ENCODE results near the gene RASA4.
"Not testable (repeated sequence)": the region's sequence is repeated elsewhere in the genome, so short reads cannot be mapped to it uniquely, and the experiment has no call there.

The RASA4 gene

DNA sequence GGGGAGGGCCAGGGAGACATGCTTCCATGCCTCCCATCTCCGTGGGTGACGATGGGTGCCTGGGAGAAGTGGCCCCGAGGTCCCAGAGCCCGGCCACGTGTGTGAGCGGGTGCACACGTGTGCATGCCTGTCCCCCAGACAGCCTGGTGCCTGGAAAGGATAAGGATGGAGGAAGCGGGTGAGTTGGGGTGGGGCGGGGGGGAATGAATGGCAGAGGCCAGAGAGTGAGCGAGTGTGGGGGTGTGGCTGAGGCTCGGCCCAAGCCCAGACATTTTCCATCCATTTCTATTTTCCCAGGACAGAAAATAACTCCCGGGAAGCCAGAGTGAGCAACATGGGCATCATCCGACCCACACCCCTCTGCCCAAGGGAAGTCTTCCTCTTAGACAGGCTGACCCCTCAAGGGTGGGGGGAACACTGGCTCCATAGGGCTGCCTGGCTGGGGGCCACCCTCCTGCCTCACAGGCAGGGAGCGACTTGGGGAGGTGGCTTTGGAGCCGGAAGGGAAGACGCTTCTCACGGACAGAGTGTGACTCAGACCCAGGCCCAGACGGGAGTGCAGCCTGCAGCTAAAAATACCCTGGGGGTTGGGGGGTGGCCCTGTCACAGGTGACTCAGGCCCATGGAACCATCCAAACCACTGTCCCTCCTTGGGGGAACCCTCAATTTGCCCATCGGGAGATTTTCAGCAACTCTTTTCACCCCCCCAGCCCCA is 12.0 kb downstream of the RASA4 start:
- DNase-seq: not testable (repeated sequence)

DNA sequence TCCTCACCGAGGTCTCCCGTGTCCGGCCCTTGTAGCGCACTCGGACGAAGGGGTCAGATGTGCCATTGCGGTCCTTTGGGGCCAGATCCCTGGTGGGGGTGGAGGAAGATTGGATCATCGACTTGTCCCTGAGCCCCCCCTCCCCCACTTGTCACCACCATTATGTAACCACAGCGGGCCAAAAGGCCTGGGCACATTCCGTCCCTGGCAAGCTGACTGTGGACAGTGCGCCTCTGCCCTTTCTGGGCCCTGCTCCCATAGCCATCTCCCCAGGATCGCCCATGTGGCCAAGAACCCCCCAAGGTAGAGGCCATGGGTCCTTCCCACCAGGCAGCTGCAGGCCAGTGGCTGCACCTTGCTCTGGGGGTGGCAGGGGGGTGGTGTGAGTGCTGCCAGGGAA is 14.2 kb downstream of the RASA4 start:
- DNase-seq: not testable (repeated sequence)

DNA sequence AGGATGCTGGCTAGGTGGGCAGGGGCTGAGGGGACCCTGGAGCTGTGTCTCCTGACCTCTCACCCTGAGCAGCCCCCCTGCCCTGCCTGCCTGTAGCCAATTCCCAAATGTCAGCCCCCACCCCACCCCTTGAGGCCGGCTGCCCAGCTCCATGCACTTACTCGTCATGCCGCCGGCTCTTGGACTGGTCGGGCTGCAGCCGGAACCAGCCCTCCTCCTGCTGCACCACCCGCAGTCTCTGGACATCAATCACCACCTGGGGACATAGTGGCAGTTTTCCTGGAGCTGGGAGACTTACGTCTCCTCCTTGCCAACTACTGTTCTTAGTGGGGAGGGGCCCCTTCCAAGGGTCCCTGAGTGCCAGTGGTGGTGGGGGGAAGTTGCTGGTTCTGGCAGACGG is 16.9 kb downstream of the RASA4 start:
- not testable (repeated sequence) for DNase-seq

DNA sequence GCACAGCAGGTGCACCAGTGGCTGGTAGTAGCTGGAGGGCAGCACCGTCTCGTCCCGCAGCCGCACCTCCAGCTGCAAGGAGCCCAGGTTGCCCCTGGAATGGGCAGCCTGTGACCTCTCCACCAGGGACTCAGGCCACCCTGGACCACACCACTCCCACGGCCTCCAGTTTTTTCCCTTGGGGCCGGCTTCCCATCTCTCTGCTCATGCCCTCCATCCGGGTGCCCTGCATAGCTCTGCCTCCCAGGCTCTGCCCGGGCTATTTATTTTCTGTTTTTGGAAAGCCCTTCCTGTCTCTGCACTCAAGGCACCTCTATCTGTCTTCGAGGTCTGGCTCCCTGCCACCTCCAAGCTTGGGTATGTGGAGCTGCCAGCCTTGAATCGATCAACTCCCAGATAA is 20.5 kb downstream of the RASA4 start:
- DNase-seq: not testable (repeated sequence)

DNA sequence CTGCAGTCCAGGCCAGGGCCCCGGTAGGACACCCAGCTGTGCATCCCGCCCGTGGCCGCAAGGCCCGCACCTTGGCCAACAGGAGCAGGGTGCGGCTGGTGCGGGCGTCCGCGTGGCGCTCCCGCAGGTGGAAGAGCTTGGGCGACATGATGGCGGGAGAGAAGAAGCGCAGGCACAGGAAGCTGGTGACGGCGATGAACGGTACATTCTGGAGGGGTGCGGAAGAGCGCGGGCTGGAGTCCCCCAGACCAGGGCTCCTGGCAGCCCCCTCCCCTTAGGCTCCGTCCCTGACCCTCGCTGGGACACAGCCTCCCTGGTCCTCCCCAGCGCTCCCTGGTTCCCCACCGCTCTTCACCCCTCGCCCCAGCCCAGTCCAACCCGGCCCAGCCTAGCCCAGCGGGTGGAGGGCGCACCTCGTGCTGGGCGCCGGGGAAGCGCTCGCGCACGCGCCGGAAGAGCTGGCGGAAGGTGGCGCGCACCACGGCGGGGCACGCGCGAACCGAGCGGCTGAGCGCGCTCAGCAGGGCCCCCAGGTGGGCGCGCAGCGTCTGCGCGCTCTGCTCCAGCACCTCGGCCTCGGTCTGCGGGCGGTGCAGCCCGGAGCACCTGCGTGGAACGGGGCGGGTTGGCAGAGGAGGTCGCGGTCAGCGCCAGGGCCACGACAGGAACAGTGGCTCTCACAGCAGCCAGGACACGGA is 22.8 kb downstream of the RASA4 start:
- DNase-seq: not testable (repeated sequence)

DNA sequence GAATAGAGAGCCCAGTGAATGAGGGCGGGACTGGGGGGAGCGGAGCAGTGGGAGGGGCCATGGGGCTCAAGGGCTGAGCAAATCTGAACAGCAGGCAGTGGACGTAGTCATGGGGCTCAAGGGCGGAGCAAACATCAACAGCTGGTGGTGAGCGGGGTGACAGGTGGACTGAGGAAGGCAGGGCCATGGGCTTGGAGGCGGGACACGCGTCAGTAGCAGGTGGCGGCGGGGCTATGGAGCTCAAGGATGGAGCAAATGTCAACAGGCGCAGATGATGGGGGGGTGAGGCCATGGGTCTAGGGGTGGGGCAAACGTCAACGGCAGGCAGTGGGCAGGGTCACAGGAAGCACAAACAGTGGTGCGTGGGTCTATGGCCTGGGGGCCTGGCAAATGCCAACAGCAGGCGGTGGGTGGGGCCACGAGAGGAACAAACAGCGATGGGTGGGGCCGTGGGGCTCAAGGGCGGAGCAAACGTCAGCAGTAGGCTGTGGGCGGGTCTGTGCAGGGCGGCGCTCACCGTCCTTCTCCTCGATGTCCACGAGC is 24.0 kb downstream of the RASA4 start:
- not testable (repeated sequence) for DNase-seq

DNA sequence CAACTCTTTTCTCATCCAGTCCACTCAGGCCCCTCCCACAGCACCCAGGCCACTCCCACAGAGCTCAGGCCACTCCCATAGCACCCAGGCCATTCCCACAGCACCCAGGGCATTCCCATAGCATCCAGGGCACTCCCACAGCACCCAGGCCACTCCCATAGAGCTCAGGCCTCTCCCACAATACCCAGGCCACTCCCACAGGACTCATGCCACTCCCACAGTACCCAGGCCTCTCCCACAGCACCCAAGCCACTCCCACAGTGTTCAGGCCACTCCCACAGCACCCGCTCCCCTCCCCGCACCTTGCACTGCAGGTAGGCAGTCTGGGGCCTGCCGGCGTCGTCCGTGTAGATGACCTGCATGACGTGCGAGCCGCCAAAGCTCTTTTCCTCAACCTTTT is 26.7 kb downstream of the RASA4 start:
- not testable (repeated sequence) for DNase-seq

DNA sequence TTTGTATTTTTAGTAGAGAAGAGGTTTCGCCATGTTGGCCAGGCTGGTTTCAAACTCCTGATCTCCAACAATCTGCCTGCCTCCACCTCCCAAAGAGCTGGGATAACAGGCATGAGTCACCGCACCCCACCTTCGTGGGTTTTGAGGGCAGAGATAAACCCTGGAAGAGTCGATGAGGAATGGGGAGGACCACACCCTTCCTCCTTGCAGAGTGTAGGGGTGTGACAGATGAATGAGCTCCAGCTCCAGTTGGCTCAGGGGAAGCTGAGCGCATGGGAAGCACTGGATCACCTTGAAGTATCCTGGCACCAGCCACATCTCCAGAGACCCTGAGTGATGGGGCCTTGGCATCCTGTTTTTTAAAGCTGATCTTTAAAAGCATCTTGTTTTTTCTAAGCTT is 33.1 kb downstream of the RASA4 start:
- not testable (repeated sequence) for DNase-seq

DNA sequence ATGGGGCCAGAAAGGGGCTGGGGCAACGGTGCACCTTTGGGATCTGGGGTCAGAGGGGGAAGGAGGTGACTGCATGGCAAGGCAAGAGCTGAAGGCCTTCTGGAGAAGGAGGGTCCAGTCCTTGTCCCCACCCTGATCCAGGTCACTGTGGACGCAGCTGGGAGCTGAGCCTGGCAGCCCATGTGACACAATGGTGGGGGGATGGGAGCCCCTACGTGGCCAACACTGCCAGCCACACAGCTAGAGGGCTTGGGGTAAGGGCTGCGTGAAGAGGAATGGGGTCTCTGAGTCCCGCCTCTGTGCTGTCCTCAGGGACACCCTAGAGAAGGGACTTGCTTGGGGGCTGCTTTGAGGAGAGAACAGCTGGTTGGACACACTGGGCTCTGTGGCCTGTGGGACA is 34.8 kb downstream of the RASA4 start:
- DNase-seq: not testable (repeated sequence)

DNA sequence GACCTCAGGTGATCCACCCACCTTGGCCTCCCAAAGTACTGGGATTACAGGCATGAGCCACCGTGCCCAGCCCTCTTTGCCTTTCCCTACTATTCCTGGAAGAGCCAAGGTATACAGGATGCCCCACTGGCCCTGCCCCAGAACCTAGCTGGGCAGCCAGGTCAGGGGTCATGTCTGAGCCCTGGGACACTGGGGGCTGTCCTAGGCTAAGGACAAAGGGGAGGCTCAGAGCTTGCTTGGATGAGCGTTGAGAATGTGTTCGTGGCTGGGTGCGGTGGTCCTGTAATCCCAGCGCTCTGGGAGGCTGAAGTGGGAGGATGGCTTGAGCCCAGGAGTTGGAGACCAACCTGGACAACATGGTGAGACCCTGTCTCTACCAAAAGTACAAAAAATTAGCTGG is 38.1 kb downstream of the RASA4 start:
- DNase-seq: not testable (repeated sequence)

DNA sequence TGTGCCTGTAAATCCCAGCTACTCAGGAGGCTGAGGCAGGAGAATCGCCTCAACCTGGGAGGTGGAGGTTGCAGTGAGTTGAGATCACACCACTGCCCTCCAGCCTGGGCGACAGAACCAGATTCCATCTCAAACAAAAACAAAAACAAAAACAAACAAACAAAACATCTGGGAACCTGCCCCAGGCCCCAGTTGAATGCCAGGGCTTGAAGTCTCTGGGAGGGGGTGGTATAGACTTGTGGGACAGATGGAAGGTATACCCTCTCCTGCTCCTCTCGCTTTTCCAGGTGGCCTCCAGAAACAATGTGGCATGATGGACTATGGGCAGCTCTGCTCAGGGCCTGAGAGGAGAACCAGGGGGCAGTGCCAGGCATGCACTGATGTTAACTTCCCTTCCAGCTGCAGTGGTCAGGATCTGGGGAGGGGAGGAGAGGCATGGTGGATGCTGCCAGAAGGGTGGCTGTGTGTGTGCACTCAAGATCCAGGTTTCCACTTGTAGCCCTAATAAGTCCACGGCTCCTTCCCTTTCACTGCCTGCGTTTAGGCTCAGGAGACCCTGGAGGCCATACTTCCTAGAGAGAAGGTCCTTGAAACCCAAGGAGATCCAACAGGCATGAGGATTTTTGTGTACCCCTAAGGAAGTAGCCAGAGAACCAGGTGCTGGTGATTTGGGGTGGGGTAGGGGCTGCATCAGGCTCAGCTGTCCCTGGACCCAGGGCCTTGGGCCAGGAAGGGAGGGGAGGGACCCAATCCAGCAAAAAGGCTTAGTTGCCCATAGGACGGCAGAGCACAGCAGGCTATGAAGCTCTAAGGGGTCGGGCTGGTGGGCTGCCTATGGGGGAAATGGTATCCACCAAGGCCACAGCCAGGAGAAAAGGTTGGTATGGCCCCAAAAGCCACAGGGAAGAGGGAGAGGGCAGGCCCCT is 39.0 kb downstream of the RASA4 start:
- not testable (repeated sequence) for DNase-seq

DNA sequence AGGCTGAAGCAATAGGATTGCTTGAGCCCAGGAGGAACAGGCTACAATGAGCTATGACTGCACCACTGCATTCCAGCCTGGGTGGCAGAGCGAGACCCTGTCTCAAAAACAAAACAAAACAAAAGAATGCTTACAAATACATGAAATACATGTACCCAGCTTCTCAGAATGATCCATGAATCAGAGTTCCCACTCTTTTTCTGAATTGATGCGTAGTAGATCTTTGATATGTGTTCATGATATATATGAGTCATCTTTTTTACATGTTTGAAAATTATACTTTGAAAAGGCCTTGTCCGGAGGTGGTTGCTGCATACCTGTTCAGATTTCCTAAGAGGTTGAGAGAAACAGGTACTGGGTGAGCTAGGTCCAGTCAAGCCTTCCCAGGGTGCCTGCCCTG is 40.2 kb downstream of the RASA4 start:
- DNase-seq: not testable (repeated sequence)

DNA sequence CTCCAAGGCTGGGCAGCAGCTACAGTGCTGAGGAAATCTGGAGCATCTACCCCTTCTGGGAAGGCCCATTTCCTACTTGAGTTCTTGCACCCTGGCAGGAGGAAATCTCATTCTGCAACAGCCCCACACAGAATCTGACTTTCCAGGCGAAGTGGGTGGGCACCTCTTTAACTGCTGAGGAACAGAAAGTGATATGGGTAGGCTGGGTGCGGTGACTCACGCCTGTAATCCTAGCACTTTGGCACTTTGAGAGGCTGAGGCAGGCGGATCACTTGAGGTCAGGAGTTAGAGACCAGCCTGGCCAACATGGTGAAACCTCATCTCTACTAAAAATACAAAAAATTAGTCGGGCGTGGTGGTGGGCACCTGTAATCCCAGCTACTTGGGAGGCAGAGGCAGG is 41.9 kb downstream of the RASA4 start:
- not testable (repeated sequence) for DNase-seq

DNA sequence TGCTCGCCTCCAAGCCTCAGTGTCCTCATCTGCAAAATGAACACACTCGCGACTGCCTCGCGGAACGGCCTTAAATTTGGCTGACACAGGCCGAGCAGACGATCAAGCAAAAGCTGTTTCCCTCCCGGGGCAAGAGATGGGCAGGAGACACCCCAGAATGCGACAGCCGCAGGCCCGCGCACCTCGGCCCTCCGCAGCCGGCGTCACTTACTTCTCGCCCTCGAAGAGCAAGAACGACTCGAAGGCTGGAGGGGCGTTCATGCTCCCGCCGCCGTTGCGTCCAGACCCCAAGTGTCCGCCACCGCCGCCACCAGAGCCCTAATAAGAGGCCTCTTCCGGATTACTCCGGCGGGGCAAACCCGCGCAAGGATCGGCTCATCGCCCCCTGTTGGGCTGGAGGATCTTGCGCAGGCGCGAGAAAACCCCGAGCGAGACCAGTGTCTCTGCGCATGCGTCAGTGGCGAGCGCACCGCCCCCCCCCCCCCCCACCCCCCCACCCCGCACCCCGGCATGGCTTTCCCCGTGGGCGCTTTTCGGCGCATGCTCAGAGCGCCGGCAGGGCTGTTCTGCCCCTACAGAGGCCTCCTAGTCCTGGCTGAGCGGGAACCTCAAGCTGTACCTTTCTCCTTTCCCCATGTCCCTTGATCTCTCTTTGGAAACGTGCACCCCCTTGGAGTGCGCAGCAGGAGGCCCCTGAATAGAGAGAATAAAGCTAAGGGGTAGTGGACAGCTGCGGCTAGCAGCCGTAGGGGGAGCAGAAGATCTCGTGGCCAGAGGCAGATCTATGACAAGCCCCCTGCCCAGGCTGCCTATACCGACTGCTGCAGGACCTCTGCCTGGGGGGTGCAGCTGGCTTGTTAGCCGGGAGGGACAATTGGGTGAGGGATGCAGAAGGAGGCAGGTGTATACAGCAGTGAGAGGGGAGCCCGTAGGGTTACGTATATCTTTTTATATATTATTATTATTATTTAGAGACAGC is 44.0 kb downstream of the RASA4 start, which contains the start of gene POLR2J3:
Gene POLR2J3 (minus strand): TSS at position 323 of the 979 bp plus-strand sequence. CDS start 62 bp downstream, at position 261.
- DNase-seq: not testable (repeated sequence)

DNA sequence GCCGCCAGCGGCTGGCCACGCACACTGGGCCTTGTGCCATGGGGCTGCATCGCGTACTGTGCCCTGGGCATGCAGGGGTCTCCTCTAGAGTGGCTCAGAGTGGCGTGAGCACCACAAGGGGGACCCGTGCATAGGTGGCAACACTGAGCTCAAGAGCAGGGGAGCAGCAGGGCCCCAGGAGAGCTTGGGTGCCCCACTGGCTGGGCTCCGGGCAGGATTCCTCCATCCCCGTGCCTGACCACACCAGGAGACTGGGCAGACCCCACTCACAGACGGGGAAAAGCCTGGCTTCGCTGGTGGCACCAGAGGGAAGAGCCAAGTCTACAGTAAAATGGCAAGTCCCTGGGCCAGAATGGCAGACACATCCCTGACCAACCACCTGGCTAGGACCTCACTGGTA is 47.9 kb downstream of the RASA4 start:
- not testable (repeated sequence) for DNase-seq

DNA sequence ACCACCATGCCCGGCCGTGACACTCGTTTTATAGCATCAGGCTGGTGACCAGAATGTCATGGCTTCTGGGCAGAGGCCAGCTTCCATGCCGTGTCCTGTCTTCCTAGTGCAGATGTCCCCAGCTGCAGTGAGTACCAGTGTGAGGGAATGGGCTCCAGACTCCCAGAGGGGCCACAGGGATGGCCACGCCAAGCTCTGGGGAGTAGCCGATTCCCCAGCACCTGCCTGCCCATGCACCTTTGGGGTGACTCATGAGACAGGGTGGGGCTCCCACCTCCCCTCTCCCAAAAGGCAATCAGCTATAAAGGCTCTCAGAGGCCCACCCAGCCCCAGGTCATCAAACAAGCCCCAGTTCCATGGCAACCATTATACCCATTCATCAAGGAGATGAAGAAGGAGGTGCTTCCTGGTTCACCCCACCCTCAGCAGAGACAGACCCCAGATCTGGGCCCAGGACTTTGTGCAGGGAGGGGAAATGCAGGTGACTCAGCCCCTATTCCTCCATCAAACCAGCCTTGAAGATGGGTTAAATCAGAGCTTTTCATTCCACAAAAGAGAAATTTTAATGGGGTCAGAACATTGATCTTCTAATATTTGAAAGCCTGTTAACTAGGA is 65.6 kb downstream of the RASA4 start, which contains the start of gene SPDYE2:
Gene SPDYE2 (plus strand): TSS at position 419 of the 615 bp plus-strand sequence. CDS start 2,030 bp downstream, outside the sequence.
- not testable (repeated sequence) for DNase-seq

DNA sequence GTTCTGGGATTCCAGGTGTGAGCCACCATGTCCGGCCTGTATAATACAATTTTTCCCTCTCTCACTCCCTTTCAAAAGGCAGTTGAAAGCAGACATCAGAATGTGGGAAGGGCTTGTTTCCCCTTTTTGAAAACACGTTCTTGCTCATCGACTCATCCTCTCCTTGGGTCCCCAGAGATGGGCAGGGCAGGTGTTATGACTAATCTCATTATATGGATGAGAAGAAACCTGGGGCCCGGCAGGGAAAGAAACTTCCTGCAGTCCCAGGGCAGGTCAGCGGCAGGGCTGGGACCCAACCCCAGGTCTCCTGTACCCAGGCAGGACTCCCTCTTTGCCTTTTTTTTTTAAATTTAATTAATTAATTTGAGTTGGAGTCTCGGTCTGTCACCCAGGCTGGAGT is 70.2 kb downstream of the RASA4 start:
- DNase-seq: not testable (repeated sequence)

DNA sequence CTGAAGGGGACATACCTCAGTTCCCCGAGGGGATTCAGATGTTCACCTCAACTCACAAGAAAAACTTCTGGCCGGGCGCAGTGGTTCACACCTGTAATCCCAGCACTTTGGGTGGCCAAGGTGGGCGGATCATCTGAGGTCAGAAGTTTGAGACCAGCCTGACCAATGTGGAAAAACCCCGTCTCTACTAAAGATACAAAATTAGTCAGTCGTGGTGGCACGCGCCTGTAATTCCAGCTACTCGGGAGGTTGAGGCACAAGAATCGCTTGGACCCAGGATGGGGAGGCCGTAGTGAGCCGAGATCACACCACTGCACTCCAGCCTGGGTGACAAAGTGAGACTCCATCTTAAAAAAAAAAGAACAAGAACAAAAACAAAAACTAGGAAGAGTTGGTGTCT is 71.3 kb downstream of the RASA4 start:
- DNase-seq: not testable (repeated sequence)

DNA sequence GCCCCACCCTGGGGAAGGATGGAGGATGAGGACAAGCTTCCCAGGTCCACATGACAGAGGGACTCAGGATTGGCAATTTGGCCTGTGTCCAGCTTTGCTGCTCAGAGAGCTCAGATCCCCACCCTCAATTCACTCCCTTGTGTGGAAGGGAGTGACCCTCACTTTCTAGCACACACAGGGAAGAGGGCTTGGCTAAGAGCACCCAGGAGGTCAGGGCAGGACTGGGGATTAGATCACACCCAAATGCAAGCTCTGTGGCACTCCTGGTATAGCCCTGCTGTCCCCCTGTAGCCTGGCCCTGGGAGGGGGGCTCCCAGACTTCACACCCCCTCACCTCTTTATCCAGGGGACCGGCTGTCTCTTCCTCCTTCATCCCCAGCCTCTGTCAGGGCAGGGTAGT is 72.2 kb downstream of the RASA4 start:
- not testable (repeated sequence) for DNase-seq

DNA sequence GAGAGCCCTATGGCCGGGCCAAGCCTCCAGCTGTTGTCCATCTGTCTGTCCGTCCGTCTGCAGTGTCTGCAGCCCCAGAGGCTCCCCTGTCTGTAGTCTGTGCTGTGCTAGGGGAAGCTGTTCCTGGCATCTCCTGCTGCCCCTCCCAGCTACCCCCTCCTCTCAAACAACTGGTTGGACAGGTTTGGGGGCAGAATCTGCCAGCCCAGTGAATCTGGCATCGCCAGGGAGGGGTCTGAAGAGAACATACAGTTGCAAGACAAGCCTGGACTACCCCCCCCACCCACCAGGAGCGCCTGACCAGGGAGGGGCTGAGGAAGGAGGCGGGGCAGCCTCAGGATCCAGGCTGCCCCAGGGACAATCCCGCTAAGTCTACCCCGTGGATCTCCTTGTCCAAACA is 73.0 kb downstream of the RASA4 start, which contains the start of gene UPK3BL2:
Gene UPK3BL2 (minus strand): TSS at position 101 of the 400 bp plus-strand sequence. CDS start 60 bp downstream, at position 41.
- not testable (repeated sequence) for DNase-seq

DNA sequence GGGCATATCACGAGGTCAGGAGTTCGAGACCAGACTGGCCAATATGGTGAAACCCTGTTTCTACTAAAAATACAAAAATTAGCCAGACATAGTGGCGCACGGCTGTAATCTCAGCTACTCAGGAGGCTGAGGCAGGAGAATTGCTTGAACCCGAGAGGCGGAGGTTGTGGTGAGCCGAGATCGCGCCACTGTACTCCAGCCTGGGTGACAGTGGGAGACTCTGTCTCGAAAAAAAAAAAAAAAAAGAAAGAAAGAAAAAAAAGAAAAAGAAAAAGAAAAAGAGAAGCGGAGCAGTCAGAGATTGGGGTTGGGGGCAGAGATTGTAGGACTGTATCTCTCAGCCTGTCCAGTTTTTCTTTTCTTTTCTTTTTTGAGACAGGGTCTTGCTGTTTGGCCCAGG is 73.8 kb downstream of the RASA4 start:
- not testable (repeated sequence) for DNase-seq
